NT2/D1 (cell line): ENCODE data around the gene ABCC4.

ENCODE experiments used
- YY1 ChIP-seq: IDR thresholded peaks from 2 replicates; pipeline ENCODE4 v1.6.1; 2011; ENCODE audit not compliant: insufficient read length, insufficient read depth
- ZNF274 ChIP-seq: IDR thresholded peaks from 2 replicates; pipeline ENCODE4 v1.6.1; 2011; ENCODE audit warnings: mild to moderate bottlenecking, low read depth, low read length

DNA sequence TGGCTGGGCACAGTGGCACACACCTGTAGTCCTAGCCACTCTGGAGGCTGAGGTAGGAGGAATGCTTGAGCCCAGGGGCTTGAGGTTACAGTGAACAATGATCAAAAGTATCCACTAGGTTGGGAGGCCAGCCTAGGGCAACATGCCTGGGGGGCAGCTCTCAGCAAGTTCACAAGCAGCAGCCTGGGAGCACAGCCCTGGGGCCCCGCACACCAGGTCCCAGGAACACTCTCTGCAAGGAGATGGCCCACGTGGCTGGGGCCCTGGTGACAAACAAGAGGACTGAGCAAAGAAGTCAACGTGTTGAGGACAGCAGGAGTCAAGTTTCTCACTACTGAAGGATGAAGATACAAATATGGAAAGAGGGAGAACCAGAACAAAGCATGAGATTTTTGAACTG, 39.3 kb downstream of the ABCC4 start:
- TF ChIP-seq YY1, result no peak
- TF ChIP-seq ZNF274, result no peak
